Measurements from ENCODE around the gene ANG. TPM values are rescaled to one million over a fixed set of nuclear protein-coding genes. Genes with fewer than 3 reads are reported as not detected.

Gene ANG
- total and polyA plus RNA-seq, 10 of the 15 experiments (the other 5 are each of a cell fraction or from before 2014, with no cell fraction given), result 1.0 to 5.9 (median 2.2) TPM

DNA sequence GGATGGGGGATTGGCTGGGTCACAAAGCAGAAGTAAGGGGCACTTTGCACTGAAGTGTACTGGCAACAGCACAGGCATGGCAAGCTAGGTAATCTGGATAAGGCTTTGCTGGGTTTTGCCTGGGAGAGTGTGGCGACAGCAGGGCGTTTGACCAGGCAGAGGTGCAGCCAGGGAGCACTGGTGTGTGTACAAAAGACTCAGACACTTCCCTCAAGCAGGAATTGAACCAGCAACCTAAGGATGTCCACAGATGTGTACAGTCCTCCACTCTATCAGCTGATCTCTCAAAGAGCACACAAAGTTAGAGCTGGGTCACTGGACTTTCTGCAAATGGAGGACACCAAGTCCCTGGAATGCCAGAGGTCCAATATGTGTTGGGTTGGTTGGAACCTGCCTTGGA is 19.6 kb upstream of the ANG start:
- ChIA-PET RAD21 (ENCODE audit: unreplicated experiment) (interaction anchor here (0.9 to 7.6 kb wide), 4 partner anchors 8 to 59 kb away, joined by 3 to 75 read pairs (median 8); partner anchors contain the start of gene RNASE4), SMC1A (ENCODE audit: uncharacterized antibody, unreplicated experiment) (interaction anchor here (0.8 to 5.1 kb wide), 7 partner anchors 8 to 59 kb away, joined by 3 to 106 read pairs (median 4); partner anchors contain the start of gene RNASE4), CTCF (interaction anchor here (1.2 to 4.4 kb wide), 4 partner anchors 13 to 56 kb away, joined by 3 to 58 read pairs (median 8); partner anchors contain the start of gene RNASE4), POLR2A (interaction anchor here (1.6 to 5.5 kb wide), 2 partner anchors 9 to 13 kb away, joined by 7 to 69 read pairs; partner anchors contain the start of gene RNASE4)
- BruUV-seq (replicated peaks), result no TSS peak
- no peak for TF ChIP-seq KLF5 (IDR thresholded peaks at IDR 0.05; ENCODE audit: partially characterized antibody)
- no peak for TF ChIP-seq TCF3 (IDR thresholded peaks at IDR 0.05; ENCODE audit: borderline replicate concordance, insufficient read depth, low read depth, low read length)
- no peak for TF ChIP-seq TARDBP (IDR thresholded peaks at IDR 0.05; ENCODE audit: borderline replicate concordance)
- no peak for TF ChIP-seq ZNF217 (IDR thresholded peaks at IDR 0.05)
- TF ChIP-seq PML (IDR thresholded peaks at IDR 0.05; ENCODE audit: low read length), result no peak
- no peak for TF ChIP-seq BACH1 (IDR thresholded peaks at IDR 0.05; ENCODE audit: borderline replicate concordance)
- H3K4me2 ChIP-seq (ENCODE audit: control insufficient read depth, insufficient read depth), result peak overlapping the region; percentile 87
- H3K9me3 ChIP-seq (replicated peaks; ENCODE audit: control insufficient read depth, insufficient read depth, low read length), result no peaks in the 10 kb centered on the region
- peaks cover 31% of the 10 kb centered on the region for H3K4me1 ChIP-seq (ENCODE audit: control insufficient read depth, insufficient read depth, low read length)
- H3K27ac ChIP-seq (ENCODE audit: control insufficient read depth, insufficient read depth), result peak overlapping the region; percentile 96
- no peaks in the 10 kb centered on the region for H3K27me3 ChIP-seq (replicated peaks in 1 of 2; ENCODE audit: control insufficient read depth in 2 of 2, insufficient read depth in 2 of 2, low read length in 1 of 2)
- intact Hi-C loops (cut with micrococcal nuclease; ENCODE audit: unreplicated experiment) (loop anchor here (5.0 kb wide), 1 partner anchor 327 kb away; the partner anchor contains the start of gene PARP2), in situ Hi-C loops (cut with MboI) (no loop called here)
- peak overlapping the region; percentile 43 for H3K9ac ChIP-seq (ENCODE audit: control insufficient read depth, insufficient read depth, low read length)
- FAIRE-seq, result no peak
- peaks cover 17% of the 10 kb centered on the region for H3K79me2 ChIP-seq (ENCODE audit: control insufficient read depth, insufficient read depth, low read length)
- H2AFZ ChIP-seq (ENCODE audit: control insufficient read depth, low read depth, low read length), result peak overlapping the region; percentile 74
- no peak for DNase-seq (ENCODE audit: low read depth, low spot score)
- no peaks in the 10 kb centered on the region for H3K36me3 ChIP-seq (ENCODE audit: control insufficient read depth in 2 of 2, insufficient read depth in 2 of 2, low read length in 1 of 2)
- peak overlapping the region; percentile 22; the same call in 1 of the 2 replicates for H3K4me3 ChIP-seq
- H4K20me1 ChIP-seq (ENCODE audit: control insufficient read depth, insufficient read depth), result no peaks in the 10 kb centered on the region
- ATAC-seq, result no peak
- WGBS (ENCODE audit: insufficient coverage, insufficient replicate concordance, low lambda C conversion rate, missing lambda C conversion rate), result 78% methylated on average over 2 of the region's 2 CpGs

DNA sequence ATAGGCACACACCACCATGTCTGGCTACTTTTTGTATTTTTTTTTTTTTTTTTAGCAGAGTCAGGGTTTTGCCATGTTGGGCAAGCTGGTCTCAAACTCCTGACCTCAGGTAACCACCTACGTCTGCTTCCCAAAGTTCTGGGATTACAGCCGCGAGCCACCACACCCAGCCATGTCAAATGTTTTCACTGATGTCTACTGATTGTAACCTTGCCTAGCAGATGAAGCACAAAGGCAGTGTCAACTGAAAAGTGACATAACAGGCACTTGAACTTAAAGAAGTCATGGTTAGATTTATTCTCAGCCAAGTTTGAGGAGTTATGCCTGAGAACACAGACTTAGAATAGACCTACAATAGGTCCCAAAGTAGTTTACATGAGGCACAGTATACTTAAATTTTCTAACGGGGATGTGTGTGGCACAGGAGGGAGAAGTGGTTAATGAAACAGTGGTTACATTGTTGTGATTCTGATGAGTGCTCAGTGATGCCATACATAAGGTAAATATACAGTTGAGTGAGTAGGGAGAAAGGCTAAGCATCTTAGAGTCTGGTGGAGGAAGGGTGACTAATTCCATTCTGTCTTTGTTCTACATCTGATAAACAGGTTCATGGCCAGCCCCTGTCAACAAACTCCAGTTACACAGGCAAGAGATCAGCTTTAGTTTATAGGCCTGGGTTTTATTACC is 16.8 kb upstream of the ANG start:
- SMC1A ChIA-PET (ENCODE audit: uncharacterized antibody, unreplicated experiment), result interaction anchor here (0.9 to 5.1 kb wide), 3 partner anchors 9 to 10 kb away, joined by 3 to 106 read pairs (median 4); partner anchors contain the start of gene RNASE4
- in situ Hi-C loops (cut with MboI) (no loop called here), intact Hi-C loops (cut with micrococcal nuclease; ENCODE audit: unreplicated experiment) (no loop called here)
- CTCF ChIA-PET, result no interaction called here
- RAD21 ChIA-PET (ENCODE audit: unreplicated experiment), result interaction anchor here (1.2 to 7.6 kb wide), 2 partner anchors 10 to 19 kb away, joined by 4 to 75 read pairs; partner anchors contain the start of gene RNASE4
- ATAC-seq (peak; percentile 67), FAIRE-seq (no peak), DNase-seq (ENCODE audit: low read depth, low spot score) (no peak)
- Histone ChIP-seq H3K4me1 (ENCODE audit: control insufficient read depth, insufficient read depth, low read length) (peaks cover 31% of the 10 kb centered on the region), H3K4me3 (no peak overlapping the region), H3K9ac (ENCODE audit: control insufficient read depth, insufficient read depth, low read length) (no peak overlapping the region), H3K79me2 (ENCODE audit: control insufficient read depth, insufficient read depth, low read length) (no peaks in the 10 kb centered on the region), H3K4me2 (ENCODE audit: control insufficient read depth, insufficient read depth) (no peak overlapping the region), H3K36me3 (ENCODE audit: control insufficient read depth in 2 of 2, insufficient read depth in 2 of 2, low read length in 1 of 2) (no peaks in the 10 kb centered on the region), H3K27me3 (replicated peaks in 1 of 2; ENCODE audit: control insufficient read depth in 2 of 2, insufficient read depth in 2 of 2, low read length in 1 of 2) (no peaks in the 10 kb centered on the region), H3K27ac (ENCODE audit: control insufficient read depth, insufficient read depth) (no peak overlapping the region), H4K20me1 (ENCODE audit: control insufficient read depth, insufficient read depth) (no peaks in the 10 kb centered on the region), H3K9me3 (replicated peaks; ENCODE audit: control insufficient read depth, insufficient read depth, low read length) (no peaks in the 10 kb centered on the region), H2AFZ (ENCODE audit: control insufficient read depth, low read depth, low read length) (no peak overlapping the region)
- POLR2A ChIA-PET, result interaction anchor here (5.5 kb wide), 1 partner anchor 11 kb away, joined by 69 read pairs; the partner anchor contains the start of gene RNASE4
- TF ChIP-seq SRF (IDR thresholded peaks at IDR 0.05; ENCODE audit: low read depth in 2 of 2, low read length in 2 of 2) (no peak), RUNX3 (IDR thresholded peaks at IDR 0.05; ENCODE audit: low read length) (peak; percentile 37; the same call in 1 of the 2 replicates), HDAC2 (IDR thresholded peaks at IDR 0.05) (no peak), WRNIP1 (IDR thresholded peaks at IDR 0.05; ENCODE audit: borderline replicate concordance, low read depth, low read length) (no peak), MEF2A (IDR thresholded peaks at IDR 0.05; ENCODE audit: insufficient read depth, low read depth, low read length) (no peak), NBN (IDR thresholded peaks at IDR 0.05) (0 out of 2 replicates have a peak, but pooled peaks have one; percentile 31), JUND (IDR thresholded peaks at IDR 0.05; ENCODE audit: low read depth, low read length) (no peak), JUNB (IDR thresholded peaks at IDR 0.05) (0 out of 2 replicates have a peak, but pooled peaks have one; percentile 14), IKZF2 (IDR thresholded peaks at IDR 0.05) (peak in 1 of 2 experiments; percentile 18; a peak in 1 of 4 replicates), ETV6 (conservative IDR thresholded peaks at IDR 0.05 in 1 of 2, IDR thresholded peaks at IDR 0.05 in 1 of 2; ENCODE audit: borderline replicate concordance in 1 of 2, low read depth in 1 of 2) (peak in 1 of 2 experiments; percentile 13; a peak in 1 of 4 replicates)
- WGBS (ENCODE audit: insufficient coverage, insufficient replicate concordance, low lambda C conversion rate, missing lambda C conversion rate), result 77% methylated on average over 4 of the region's 4 CpGs
- BruUV-seq (replicated peaks), result no TSS peak
